Natural killer cell (primary cell): ENCODE data around the gene GALNT9. TPM values are rescaled to one million over a fixed set of nuclear protein-coding genes. Genes with fewer than 3 reads are reported as not detected.

Experiments
- ATAC-seq, 3 donors: fragments of 150-1000 bp in 2 of 3; fragments of 200-7000 bp in 1 of 3; cut with Tn5 transposase; 1 replicate in 1 of 3; 2 replicates in 2 of 3; pipeline ENCODE4 v1.10.0; 2021; ENCODE audit warnings: mild to moderate bottlenecking in 2 of 3, moderate library complexity in 2 of 3
- DNase-seq, 2 donors: peaks; one replicate each; pipeline versions ENCODE4 v3.0.0 to v3.0.0-alpha.2; 2013 to 2021; ENCODE audit warnings: mixed read lengths in 1 of 2
- H3K27ac ChIP-seq: one replicate; pipeline ENCODE4 v1.5.1; 2013; ENCODE audit warnings: mild to moderate bottlenecking, low read length
- H3K27me3 ChIP-seq: one replicate; pipeline ENCODE4 v1.6.1; 2013; ENCODE audit warnings: low read length; ENCODE audit not compliant: control insufficient read depth, insufficient read depth
- H3K36me3 ChIP-seq: one replicate; pipeline ENCODE4 v1.6.1; 2013; ENCODE audit warnings: low read length; ENCODE audit not compliant: control insufficient read depth, insufficient read depth
- H3K4me1 ChIP-seq: one replicate; pipeline ENCODE4 v1.6.1; 2013; ENCODE audit warnings: low read length; ENCODE audit not compliant: control insufficient read depth, insufficient read depth
- H3K4me3 ChIP-seq: one replicate; pipeline ENCODE4 v1.5.1; 2013; ENCODE audit warnings: low read length
- H3K9me3 ChIP-seq: one replicate; pipeline ENCODE4 v1.6.1; 2013; ENCODE audit warnings: low read length; ENCODE audit not compliant: control insufficient read depth, insufficient read depth
- H3K27ac Mint-ChIP-seq, 2 donors: one replicate each; pipeline ENCODE4 v1.8.0; 2022; ENCODE audit warnings: mild to moderate bottlenecking in 2 of 2, mixed read lengths in 2 of 2, moderate library complexity in 1 of 2
- H3K27me3 Mint-ChIP-seq, 2 donors: one replicate each; pipeline ENCODE4 v1.8.0; 2022; ENCODE audit warnings: low read depth in 2 of 2, mixed read lengths in 2 of 2
- H3K36me3 Mint-ChIP-seq: one replicate; pipeline ENCODE4 v1.8.0; 2022; ENCODE audit warnings: mixed read lengths
- H3K4me1 Mint-ChIP-seq, 2 donors: one replicate each; pipeline ENCODE4 v1.8.0; 2022; ENCODE audit warnings: mixed read lengths in 2 of 2
- H3K4me3 Mint-ChIP-seq: one replicate; pipeline ENCODE4 v1.8.0; 2022; ENCODE audit warnings: mild to moderate bottlenecking, moderate library complexity, mixed read lengths
- H3K9me3 Mint-ChIP-seq, 2 donors: one replicate each; pipeline ENCODE4 v1.8.0; 2022; ENCODE audit warnings: mixed read lengths in 2 of 2
- WGBS: methylation state at CpG from one replicate; pipeline ENCODE4 v1.1.7; 2013; ENCODE audit warnings: missing lambda C conversion rate; ENCODE audit not compliant: insufficient coverage; 5-methylcytosine and 5-hydroxymethylcytosine counted together
- intact Hi-C: fragments of 100-400 bp; cut with micrococcal nuclease; formaldehyde crosslinking; loops from one replicate; pipeline ENCODE4 v1.14.2; 2022
- total RNA-seq, 4 donors: library from RNA; stranded (reverse); fragments of 120-200 nt in 1 of 4; gene quantifications; one replicate each; pipeline versions ENCODE4 v1.2.3 to v1.2.4, GENCODE V29; 2013 to 2022
- TF ChIP-seq, protein P1 (sequence below): fragments of 200-600 bp; IDR thresholded peaks from one replicate; pipeline ENCODE4 v1.8.0; 2022; ENCODE audit warnings: antibody characterized with exemption

GALNT9 gene
- total RNA-seq, 3 donors from 2014 or later (not counting 1 experiment from before 2014, with no cell fraction given) = not detected

DNA sequence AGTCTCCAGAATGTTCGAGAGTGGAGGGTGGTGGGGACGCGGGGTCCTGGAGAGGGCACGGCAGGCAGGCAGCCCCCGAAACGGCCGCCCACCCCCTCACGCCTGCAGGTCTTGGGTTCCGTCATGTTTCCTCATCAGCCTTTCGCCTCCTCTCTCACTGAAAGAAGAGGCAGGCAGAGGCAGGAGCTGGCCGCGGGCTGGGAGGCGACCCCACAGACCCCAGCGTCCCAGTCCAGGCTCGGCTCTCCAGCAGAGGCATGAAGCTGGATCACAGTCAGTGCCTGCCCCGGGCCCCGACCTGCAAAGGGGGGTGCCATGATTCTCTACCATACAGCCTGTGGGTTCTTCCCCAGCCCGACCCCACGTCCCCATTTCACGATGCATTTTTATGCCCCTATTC is 13.4 kb downstream of the GALNT9 start:
- no peaks in the 10 kb centered on the region for H3K27me3 ChIP-seq
- no peak overlapping the region for H3K27ac ChIP-seq
- no peak overlapping the region for H3K4me3 ChIP-seq
- no peaks in the 10 kb centered on the region for H3K27me3 Mint-ChIP-seq
- H3K27ac Mint-ChIP-seq = no peak overlapping the region
- H3K36me3 Mint-ChIP-seq = no peaks in the 10 kb centered on the region
- H3K4me1 Mint-ChIP-seq = no peaks in the 10 kb centered on the region
- no peaks in the 10 kb centered on the region for H3K36me3 ChIP-seq
- TF ChIP-seq, protein P1, sequence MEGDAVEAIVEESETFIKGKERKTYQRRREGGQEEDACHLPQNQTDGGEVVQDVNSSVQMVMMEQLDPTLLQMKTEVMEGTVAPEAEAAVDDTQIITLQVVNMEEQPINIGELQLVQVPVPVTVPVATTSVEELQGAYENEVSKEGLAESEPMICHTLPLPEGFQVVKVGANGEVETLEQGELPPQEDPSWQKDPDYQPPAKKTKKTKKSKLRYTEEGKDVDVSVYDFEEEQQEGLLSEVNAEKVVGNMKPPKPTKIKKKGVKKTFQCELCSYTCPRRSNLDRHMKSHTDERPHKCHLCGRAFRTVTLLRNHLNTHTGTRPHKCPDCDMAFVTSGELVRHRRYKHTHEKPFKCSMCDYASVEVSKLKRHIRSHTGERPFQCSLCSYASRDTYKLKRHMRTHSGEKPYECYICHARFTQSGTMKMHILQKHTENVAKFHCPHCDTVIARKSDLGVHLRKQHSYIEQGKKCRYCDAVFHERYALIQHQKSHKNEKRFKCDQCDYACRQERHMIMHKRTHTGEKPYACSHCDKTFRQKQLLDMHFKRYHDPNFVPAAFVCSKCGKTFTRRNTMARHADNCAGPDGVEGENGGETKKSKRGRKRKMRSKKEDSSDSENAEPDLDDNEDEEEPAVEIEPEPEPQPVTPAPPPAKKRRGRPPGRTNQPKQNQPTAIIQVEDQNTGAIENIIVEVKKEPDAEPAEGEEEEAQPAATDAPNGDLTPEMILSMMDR = no peak
- no peak for ATAC-seq
- no peaks in the 10 kb centered on the region for H3K9me3 Mint-ChIP-seq
- no peak for DNase-seq
- 82% methylated on average over 20 of the region's 20 CpGs for WGBS
- H3K4me1 ChIP-seq = no peaks in the 10 kb centered on the region
- H3K9me3 ChIP-seq = peaks cover 4% of the 10 kb centered on the region
- intact Hi-C loops = no loop called here
- H3K4me3 Mint-ChIP-seq = no peak overlapping the region

DNA sequence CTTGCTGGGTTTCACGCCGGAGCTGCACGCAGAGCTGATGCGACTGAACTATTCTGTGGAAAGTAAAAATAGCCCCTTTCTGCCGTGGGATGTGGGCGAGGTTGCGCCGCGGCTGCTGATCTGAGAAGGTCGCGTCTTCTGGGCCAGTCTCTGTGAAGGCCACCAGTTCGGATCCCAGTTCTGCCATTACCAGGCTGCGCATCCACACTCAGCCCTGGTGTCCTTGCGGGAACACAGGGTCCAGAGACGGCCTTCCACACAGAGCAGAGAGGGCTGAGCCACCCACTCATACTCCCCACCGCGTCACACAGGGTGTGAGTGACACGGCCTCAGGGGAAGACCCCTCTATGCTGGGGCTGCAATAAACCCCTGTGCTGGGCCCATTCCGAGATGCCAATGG is 13.9 kb downstream of the GALNT9 start:
- 92% methylated on average over 19 of the region's 19 CpGs for WGBS
- Histone ChIP-seq H3K9me3 (peaks cover 4% of the 10 kb centered on the region), H3K27me3 (no peaks in the 10 kb centered on the region), H3K4me1 (no peaks in the 10 kb centered on the region), H3K4me3 (no peak overlapping the region), H3K27ac (no peak overlapping the region), H3K36me3 (no peaks in the 10 kb centered on the region)
- no peak for ATAC-seq
- H3K27ac Mint-ChIP-seq = no peak overlapping the region
- H3K27me3 Mint-ChIP-seq = no peaks in the 10 kb centered on the region
- TF ChIP-seq, protein P1 = no peak
- no peaks in the 10 kb centered on the region for H3K4me1 Mint-ChIP-seq
- no peaks in the 10 kb centered on the region for H3K36me3 Mint-ChIP-seq
- no peaks in the 10 kb centered on the region for H3K9me3 Mint-ChIP-seq
- no peak for DNase-seq
- no peak overlapping the region for H3K4me3 Mint-ChIP-seq
- intact Hi-C loops = no loop called here

DNA sequence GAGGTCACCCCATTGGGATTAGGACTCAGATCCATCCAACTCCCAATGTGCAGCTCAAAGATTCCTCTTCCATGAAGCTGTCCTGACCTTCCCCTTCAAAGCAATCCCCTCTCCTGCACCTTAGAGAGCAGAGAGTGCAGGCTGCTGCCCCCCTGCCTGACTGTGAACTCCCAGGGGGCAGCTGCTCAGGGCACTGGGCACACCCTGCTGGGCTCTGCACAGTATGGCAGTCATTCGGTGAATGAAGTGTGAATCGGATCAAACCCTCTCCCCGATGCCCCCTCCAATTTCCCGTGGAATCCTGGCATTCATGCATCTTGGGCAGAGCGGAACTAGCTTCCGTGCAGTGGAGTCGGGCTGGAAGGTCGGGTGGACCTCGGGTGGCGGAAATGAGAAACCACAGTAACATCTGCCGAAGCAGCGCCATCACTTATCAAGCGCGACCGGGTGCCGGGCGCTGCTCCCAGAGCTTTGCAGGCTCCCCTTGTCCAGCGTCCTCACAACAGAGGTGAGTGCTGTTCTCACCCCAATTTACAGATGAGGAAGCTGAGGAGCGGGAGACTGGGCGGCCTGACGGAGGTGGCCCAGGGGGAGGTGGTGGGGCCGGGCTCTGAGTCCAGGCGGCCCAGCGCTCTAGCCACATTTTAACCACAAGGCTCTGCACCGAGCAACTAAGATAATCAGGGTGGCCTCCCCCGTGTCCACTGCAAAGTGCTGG is 14.7 kb downstream of the GALNT9 start:
- H3K4me1 Mint-ChIP-seq = no peaks in the 10 kb centered on the region
- DNase-seq (no peak), ATAC-seq (no peak)
- H3K27me3 Mint-ChIP-seq = no peaks in the 10 kb centered on the region
- H3K36me3 Mint-ChIP-seq = no peaks in the 10 kb centered on the region
- peaks cover 4% of the 10 kb centered on the region for H3K9me3 ChIP-seq
- H3K4me3 ChIP-seq = no peak overlapping the region
- 90% methylated on average over 26 of the region's 26 CpGs for WGBS
- no peaks in the 10 kb centered on the region for H3K27me3 ChIP-seq
- no peaks in the 10 kb centered on the region for H3K4me1 ChIP-seq
- H3K36me3 ChIP-seq = no peaks in the 10 kb centered on the region
- no peak overlapping the region for H3K27ac Mint-ChIP-seq
- intact Hi-C loops = no loop called here
- H3K27ac ChIP-seq = no peak overlapping the region
- H3K9me3 Mint-ChIP-seq = no peaks in the 10 kb centered on the region
- TF ChIP-seq, protein P1 = no peak
- H3K4me3 Mint-ChIP-seq = no peak overlapping the region

DNA sequence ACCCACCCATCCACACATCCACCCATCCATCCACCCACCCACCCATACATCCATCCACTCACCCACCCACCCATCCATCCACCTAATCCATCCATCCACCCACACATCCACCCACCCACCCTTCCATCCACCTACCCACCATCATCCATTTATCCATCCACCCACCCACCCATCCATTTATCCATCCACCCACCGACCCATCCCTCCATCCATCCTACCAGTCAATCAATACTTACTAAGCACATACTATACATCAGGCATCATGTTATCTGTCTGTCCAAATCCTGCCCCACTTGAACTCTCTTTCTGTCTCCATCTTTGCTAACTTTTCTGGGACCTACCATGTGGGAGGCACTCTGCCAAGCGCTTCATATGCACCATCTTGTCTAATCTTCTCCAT is 15.4 kb downstream of the GALNT9 start:
- Histone ChIP-seq H3K9me3 (peaks cover 4% of the 10 kb centered on the region), H3K27me3 (no peaks in the 10 kb centered on the region), H3K4me3 (no peak overlapping the region), H3K27ac (no peak overlapping the region), H3K4me1 (no peaks in the 10 kb centered on the region), H3K36me3 (no peaks in the 10 kb centered on the region)
- TF ChIP-seq, protein P1 = no peak
- H3K4me3 Mint-ChIP-seq = no peak overlapping the region
- no peaks in the 10 kb centered on the region for H3K4me1 Mint-ChIP-seq
- DNase-seq (no peak), ATAC-seq (no peak)
- no peaks in the 10 kb centered on the region for H3K36me3 Mint-ChIP-seq
- no peaks in the 10 kb centered on the region for H3K27me3 Mint-ChIP-seq
- intact Hi-C loops = no loop called here
- H3K27ac Mint-ChIP-seq = no peak overlapping the region
- H3K9me3 Mint-ChIP-seq = no peaks in the 10 kb centered on the region
- WGBS = 97% methylated on average over 2 of the region's 2 CpGs
